Erythroblast (primary cell): ENCODE measurements around the gene PIGK.

ENCODE experiments used
- GATA1 ChIP-seq: IDR thresholded peaks from 2 replicates; pipeline ENCODE4 v1.6.1; 2011; ENCODE audit warnings: low read depth, mild to moderate bottlenecking, control low read depth, low read length, moderate library complexity
- POLR2A ChIP-seq: IDR thresholded peaks from 2 replicates; pipeline ENCODE4 v1.6.1; 2011; ENCODE audit warnings: mild to moderate bottlenecking, low read length

- TF ChIP-seq POLR2A, result no peak
- no peak for TF ChIP-seq GATA1
Measured at GRCh38 chr1:77068013-77068412, 151.2 kb downstream of the PIGK start.
